Coronary artery (tissue), 2 donors: Measurements from ENCODE around the gene GSTT2.
"Not testable (repeated sequence)": the region's sequence is repeated elsewhere in the genome, so short reads cannot be mapped to it uniquely, and the experiment has no call there.

Experiments
- DNase-seq: peaks from one replicate; pipeline ENCODE4 v3.0.0-alpha.2; 2017; ENCODE audit warnings: low spot score
- H3K27ac ChIP-seq, 2 donors: fragments of 200-600 bp; sonication (generic); one replicate each; pipeline ENCODE4 v1.5.1; 2016 to 2019
- H3K4me3 ChIP-seq: fragments of 200-600 bp; sonication (generic); 2 replicates; pipeline ENCODE4 v1.5.1; 2016; ENCODE audit warnings: mild to moderate bottlenecking, moderate library complexity
- CTCF ChIP-seq: fragments of 200-600 bp; sonication (generic); IDR thresholded peaks from one replicate; pipeline ENCODE4 v1.5.1; 2019; ENCODE audit warnings: antibody characterized with exemption

The GSTT2 gene

GRCh38 chr22:23984430-23984829 lies 4.5 kb downstream of the GSTT2 start:
- peak; percentile 35 for TF ChIP-seq CTCF
- no peak overlapping the region for H3K27ac ChIP-seq
- no peak for DNase-seq
- H3K4me3 ChIP-seq, result no peak overlapping the region

GRCh38 chr22:23986089-23986488 lies 6.2 kb downstream of the GSTT2 start:
- DNase-seq, H3K4me3 ChIP-seq, H3K27ac ChIP-seq: not testable (repeated sequence)

GRCh38 chr22:23986538-23987178 lies 6.7 kb downstream of the GSTT2 start:
- not testable (repeated sequence) for H3K4me3 ChIP-seq, H3K27ac ChIP-seq, DNase-seq

GRCh38 chr22:23989583-23990244 lies 9.8 kb downstream of the GSTT2 start:
- not testable (repeated sequence) for H3K27ac ChIP-seq, H3K4me3 ChIP-seq, DNase-seq

- not testable (repeated sequence) for H3K4me3 ChIP-seq, H3K27ac ChIP-seq, DNase-seq
These were observed 13.1 kb downstream of the GSTT2 start for GRCh38 chr22:23993080-23993479.

- DNase-seq, H3K27ac ChIP-seq, H3K4me3 ChIP-seq: not testable (repeated sequence)
These were observed 13.7 kb downstream of the GSTT2 start for GRCh38 chr22:23993581-23994177.

GRCh38 chr22:23997092-23997491 lies 17.2 kb downstream of the GSTT2 start:
- no peak for TF ChIP-seq CTCF
- Histone ChIP-seq H3K4me3 (no peak overlapping the region), H3K27ac (no peak overlapping the region)
- DNase-seq, result no peak

GRCh38 chr22:23999779-24000178 lies 19.8 kb downstream of the GSTT2 start:
- H3K27ac ChIP-seq, H3K4me3 ChIP-seq, DNase-seq: not testable (repeated sequence)

- H3K4me3 ChIP-seq, result no peak overlapping the region
- no peak overlapping the region for H3K27ac ChIP-seq
- DNase-seq, result no peak
- TF ChIP-seq CTCF, result no peak
These were observed 21.4 kb downstream of the GSTT2 start for GRCh38 chr22:24001314-24001713.

GRCh38 chr22:24002272-24002671 lies 22.3 kb downstream of the GSTT2 start:
- H3K27ac ChIP-seq, result no peak overlapping the region
- TF ChIP-seq CTCF, result no peak
- H3K4me3 ChIP-seq, result no peak overlapping the region
- DNase-seq, result no peak
